ENCODE results near the gene FARP1. TPM values are rescaled to one million over a fixed set of nuclear protein-coding genes. Genes with fewer than 3 reads are reported as not detected.

Gene FARP1
- total RNA-seq, 2 experiments from 2014 or later = not detected

- DNase-seq (ENCODE audit: low spot score) = no peak
- H3K9me2 ChIP-seq (ENCODE audit: insufficient read depth, low read length) = no peaks in the 10 kb centered on the region
- no peak within 1 kb of the TSS for H3K4me2 ChIP-seq (ENCODE audit: low read length)
- POLR2A ChIA-PET = no interaction called here
- TF ChIP-seq EZH2phosphoT487 (IDR thresholded peaks at IDR 0.05; ENCODE audit: borderline replicate concordance, low read depth, low read length) = no peak
- TF ChIP-seq CTCF (conservative IDR thresholded peaks at IDR 0.05; ENCODE audit: low read length) = no peak
- CTCF ChIA-PET (ENCODE audit: unreplicated experiment) = no interaction called here
- H3K4me1 ChIP-seq (ENCODE audit: insufficient read depth, low read length, poor library complexity, severe bottlenecking) = no peaks in the 10 kb centered on the region
- no TSS peak for BruUV-seq (replicated peaks)
- H3K9me3 ChIP-seq (ENCODE audit: low read length) = no peaks in the 10 kb centered on the region
- no peak within 1 kb of the TSS for H2AFZ ChIP-seq (ENCODE audit: low read length)
- intact Hi-C loops (cut with micrococcal nuclease; ENCODE audit: unreplicated experiment) = no loop called here
- H3K36me3 ChIP-seq (ENCODE audit: insufficient read depth, low read length) = no peaks in the 10 kb centered on the region
- H3K27ac ChIP-seq (ENCODE audit: low read depth, low read length, poor library complexity, severe bottlenecking) = no peak within 1 kb of the TSS
- H3K4me3 ChIP-seq (ENCODE audit: low read depth, low read length, poor library complexity, severe bottlenecking) = no peak within 1 kb of the TSS
- no peaks in the 10 kb centered on the region for H3K79me2 ChIP-seq (ENCODE audit: insufficient read depth, low read depth, low read length)
- H4K20me1 ChIP-seq (ENCODE audit: insufficient read depth, low read length) = no peaks in the 10 kb centered on the region
These were observed 34.1 kb downstream of the FARP1 start, which contains the start of gene RNF113B for GRCh38 chr13:98176777-98177608. RNF113B (minus strand) TSS chr13:98177269; CDS start chr13:98177236, 33 bp downstream.

- Histone ChIP-seq H3K36me3 (ENCODE audit: insufficient read depth, low read length) (no peaks in the 10 kb centered on the region), H3K4me3 (ENCODE audit: low read depth, low read length, poor library complexity, severe bottlenecking) (no peak overlapping the region), H3K9me2 (ENCODE audit: insufficient read depth, low read length) (no peaks in the 10 kb centered on the region), H3K79me2 (ENCODE audit: insufficient read depth, low read depth, low read length) (no peaks in the 10 kb centered on the region), H3K27ac (ENCODE audit: low read depth, low read length, poor library complexity, severe bottlenecking) (no peak overlapping the region), H3K4me2 (ENCODE audit: low read length) (no peak overlapping the region), H3K9me3 (ENCODE audit: low read length) (no peaks in the 10 kb centered on the region), H3K4me1 (ENCODE audit: insufficient read depth, low read length, poor library complexity, severe bottlenecking) (no peaks in the 10 kb centered on the region), H4K20me1 (ENCODE audit: insufficient read depth, low read length) (no peaks in the 10 kb centered on the region), H2AFZ (ENCODE audit: low read length) (no peak overlapping the region)
- POLR2A ChIA-PET = no interaction called here
- TF ChIP-seq CTCF (conservative IDR thresholded peaks at IDR 0.05; ENCODE audit: low read length) (no peak), EZH2phosphoT487 (IDR thresholded peaks at IDR 0.05; ENCODE audit: borderline replicate concordance, low read depth, low read length) (no peak)
- intact Hi-C loops (cut with micrococcal nuclease; ENCODE audit: unreplicated experiment) = no loop called here
- BruUV-seq (replicated peaks) = no TSS peak
- CTCF ChIA-PET (ENCODE audit: unreplicated experiment) = no interaction called here
- DNase-seq (ENCODE audit: low spot score) = no peak
These were observed 37.2 kb downstream of the FARP1 start for GRCh38 chr13:98180092-98180491.

GRCh38 chr13:98181111-98181815 lies 38.4 kb downstream of the FARP1 start:
- no peaks in the 10 kb centered on the region for H3K79me2 ChIP-seq (ENCODE audit: insufficient read depth, low read depth, low read length)
- CTCF ChIA-PET (ENCODE audit: unreplicated experiment) = no interaction called here
- no TSS peak for BruUV-seq (replicated peaks)

More at GRCh38 chr13:98181111-98181815, 38.4 kb downstream of the FARP1 start:
- intact Hi-C loops (cut with micrococcal nuclease; ENCODE audit: unreplicated experiment) = no loop called here
- Histone ChIP-seq H3K36me3 (ENCODE audit: insufficient read depth, low read length) (no peaks in the 10 kb centered on the region), H3K4me1 (ENCODE audit: insufficient read depth, low read length, poor library complexity, severe bottlenecking) (no peaks in the 10 kb centered on the region), H3K9me3 (ENCODE audit: low read length) (no peaks in the 10 kb centered on the region), H3K4me3 (ENCODE audit: low read depth, low read length, poor library complexity, severe bottlenecking) (no peak overlapping the region), H3K9me2 (ENCODE audit: insufficient read depth, low read length) (no peaks in the 10 kb centered on the region), H3K4me2 (ENCODE audit: low read length) (no peak overlapping the region), H4K20me1 (ENCODE audit: insufficient read depth, low read length) (no peaks in the 10 kb centered on the region), H2AFZ (ENCODE audit: low read length) (no peak overlapping the region), H3K27ac (ENCODE audit: low read depth, low read length, poor library complexity, severe bottlenecking) (no peak overlapping the region)
- POLR2A ChIA-PET = no interaction called here
- DNase-seq (ENCODE audit: low spot score) = no peak
- TF ChIP-seq CTCF (conservative IDR thresholded peaks at IDR 0.05; ENCODE audit: low read length) (no peak), EZH2phosphoT487 (IDR thresholded peaks at IDR 0.05; ENCODE audit: borderline replicate concordance, low read depth, low read length) (no peak)
